GM21786 (cell line): Measurements from ENCODE around the gene PIK3R4.

Experiments
- ATAC-seq: cut with Tn5 transposase; IDR thresholded peaks from one replicate; pipeline ENCODE4 v1.9.1; 2021; ENCODE audit not compliant: unreplicated experiment

PIK3R4 gene

DNA sequence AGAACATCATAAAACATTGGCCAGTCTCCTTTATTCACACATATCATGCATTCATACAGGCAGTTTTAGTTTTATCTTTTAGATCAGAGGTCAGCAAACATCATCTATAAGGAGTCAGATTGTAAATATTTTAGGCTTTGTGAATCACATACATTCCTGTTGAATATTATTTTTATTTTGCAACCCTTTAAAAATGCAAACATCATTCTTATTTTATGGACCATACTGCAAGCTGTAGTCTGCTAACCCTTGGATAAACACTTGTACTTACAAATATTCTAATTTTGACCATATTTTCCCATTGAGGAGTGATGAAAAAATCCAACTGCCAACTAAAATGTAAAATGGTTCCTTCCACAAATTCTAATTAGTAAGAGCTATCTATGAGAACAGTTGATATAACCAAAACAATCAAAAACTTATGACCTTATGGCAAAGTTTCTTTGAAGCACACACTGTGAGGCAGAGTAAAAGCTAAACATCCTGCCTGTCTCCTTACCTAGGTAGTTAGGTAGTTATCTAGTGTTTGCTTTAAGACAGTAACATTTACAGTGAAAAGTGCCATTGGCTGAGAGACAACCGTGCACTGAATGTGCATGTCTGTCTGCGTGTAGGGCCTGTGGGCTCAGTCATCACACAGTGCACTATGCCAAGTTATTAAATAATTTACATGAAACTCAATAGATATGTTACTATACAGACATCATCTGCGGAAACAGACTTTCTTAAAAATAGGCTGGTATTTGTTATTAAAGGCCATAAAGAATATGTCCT, 57.7 kb downstream of the PIK3R4 start:
- ATAC-seq = no peak

DNA sequence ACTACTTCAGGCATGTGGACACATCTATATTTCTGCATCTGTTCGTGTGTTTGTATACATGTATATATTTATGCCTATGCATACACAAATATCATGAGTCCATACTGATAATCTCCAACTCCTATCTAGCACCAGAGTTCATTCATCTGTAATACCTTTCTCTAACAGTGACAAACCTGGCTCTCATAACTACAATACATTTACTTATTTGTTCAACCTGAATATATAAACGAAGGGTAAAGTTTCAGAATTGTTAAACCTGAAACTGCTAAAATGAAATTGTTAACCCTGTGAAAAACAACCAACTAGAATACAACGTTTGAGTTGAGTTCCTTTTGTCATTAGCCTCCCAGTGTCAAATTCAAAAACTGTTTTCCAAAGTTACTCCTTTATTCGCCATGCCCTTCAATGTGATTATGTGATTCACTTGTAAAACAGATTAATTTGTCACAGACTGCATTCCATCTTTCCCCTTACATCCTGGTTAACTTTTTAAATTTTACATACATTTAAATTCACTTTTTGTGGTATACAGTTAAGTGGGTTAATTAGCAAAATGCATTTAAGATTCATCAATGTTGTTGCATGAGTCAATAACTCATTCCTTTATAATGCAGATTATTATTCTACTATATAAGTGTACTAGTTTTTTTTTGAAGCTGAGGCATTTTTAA, 58.5 kb downstream of the PIK3R4 start:
- ATAC-seq = peak; percentile 67

DNA sequence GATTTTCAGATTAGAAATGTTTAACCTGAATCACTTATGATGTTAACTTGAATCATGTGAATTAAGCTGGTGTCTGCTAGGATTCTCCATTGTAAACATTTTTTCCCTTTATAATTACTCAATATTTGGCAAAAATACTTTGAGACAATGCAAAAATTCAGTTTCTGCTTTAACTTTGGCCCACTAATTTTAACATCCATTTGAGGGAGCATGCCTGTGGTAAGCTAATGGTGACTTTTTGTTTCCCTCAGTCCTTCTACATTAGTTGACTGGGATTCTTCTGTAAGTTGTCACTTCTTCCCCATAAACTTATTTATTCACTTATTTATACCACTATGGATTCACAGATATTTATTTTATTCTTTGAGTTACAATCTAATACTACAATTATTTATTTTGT, 59.3 kb downstream of the PIK3R4 start:
- no peak for ATAC-seq

DNA sequence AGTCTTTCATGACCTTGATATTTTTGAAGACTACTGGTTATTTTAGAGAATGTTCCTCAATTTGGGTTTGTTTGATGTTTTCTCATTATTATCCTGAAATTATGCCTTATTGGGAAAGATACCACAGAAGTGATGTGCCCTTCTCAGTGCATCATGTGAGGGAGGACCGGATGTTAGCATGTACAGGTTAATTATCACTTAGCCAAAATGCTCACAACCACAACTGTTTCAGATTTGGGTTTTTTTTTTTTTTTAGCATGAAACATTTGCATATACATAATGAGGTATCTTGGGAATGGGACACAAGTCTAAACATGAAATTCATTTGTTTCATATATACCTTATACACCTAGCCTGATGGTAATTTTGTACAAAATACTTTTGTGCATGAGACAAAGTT, 59.8 kb downstream of the PIK3R4 start:
- no peak for ATAC-seq

DNA sequence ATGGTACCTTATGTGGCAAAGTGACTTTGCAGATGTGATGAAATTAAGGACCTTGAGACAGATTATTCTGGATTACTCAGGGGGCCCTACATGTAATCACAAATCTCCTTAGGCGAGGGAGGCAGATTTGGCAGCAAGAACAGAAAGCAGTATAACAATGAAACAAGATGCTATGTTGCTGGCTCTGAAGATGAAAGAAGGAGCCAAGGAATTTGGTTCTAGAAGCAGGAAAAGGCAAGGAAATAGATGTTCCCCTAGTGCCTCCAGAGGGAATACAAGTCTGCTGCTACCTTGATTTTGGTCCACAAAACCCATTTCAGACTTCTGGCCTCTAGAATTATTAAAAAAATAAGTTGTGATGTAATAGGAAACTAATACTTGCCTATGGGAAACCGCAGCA, 64.5 kb downstream of the PIK3R4 start:
- no peak for ATAC-seq

DNA sequence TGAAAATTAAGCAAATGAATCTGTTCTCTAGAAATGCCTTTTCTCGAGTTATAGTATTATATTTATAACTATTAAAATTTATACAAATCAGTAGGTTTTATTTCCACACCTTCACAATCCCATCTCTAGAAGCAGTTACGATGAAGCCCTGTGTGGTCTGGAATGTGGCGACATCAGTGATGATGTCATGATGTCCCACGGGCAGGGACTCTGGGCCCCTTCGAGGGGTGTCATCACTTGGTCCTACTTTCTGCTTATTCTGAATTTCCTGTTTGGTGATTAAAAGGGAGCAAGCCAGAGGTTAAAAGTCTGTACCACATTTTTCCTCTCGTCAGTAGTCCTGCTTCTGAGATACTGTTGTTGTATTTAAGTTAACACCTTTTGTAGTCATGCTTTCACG, 67.4 kb downstream of the PIK3R4 start:
- ATAC-seq = no peak

DNA sequence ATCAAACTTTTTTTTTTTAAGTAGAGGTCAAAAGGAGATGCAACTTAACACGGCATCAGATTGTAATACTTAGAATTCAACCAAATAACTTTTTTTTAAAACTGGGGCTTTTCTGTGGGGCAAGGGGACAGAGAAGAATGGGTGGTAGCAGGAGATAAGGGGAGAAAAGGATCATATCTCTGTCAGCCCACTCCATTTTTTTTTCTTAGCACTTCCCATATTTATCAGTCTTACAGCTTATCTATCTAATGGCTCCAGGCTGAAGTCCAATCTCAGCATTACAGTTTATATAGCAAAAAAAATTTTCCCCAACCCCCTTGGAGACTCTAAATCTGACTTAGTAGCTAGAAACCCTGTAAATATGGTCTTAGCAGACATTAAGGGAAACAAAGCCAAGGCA, 69.3 kb downstream of the PIK3R4 start:
- no peak for ATAC-seq

DNA sequence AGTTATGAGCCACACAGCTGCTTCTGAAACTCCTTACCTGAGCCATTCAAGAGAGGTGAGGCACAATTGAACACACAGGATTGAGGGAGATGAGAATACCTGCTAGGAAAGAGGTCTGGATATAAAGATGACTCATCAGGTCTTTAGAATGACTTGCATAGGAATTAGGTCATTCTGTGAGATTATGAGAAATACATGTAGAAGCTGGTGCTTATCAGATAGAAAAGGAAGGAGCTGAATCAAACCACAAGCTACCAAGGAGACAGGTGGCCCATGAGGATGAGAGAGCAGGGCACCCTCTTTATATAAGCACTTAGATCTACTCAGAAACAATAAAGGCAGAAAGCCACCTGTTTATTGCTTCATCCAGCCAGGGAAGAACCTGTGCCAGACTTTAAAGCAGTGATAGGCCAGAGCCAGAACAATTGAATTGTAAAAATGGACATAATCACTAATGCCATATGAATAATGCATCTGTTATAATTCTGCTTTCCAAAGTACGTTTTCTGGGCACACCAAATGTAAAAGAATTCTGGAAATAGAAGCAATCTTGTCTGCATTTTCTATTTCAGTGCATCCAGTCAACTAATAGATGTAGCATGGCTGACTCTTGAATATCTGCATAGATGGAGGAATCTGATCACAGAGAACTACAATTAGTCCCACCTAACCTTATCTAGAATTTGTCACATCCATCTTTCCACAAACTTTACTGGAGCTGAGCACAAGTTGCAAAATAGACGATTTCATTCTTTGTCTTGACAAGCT, 74.9 kb downstream of the PIK3R4 start:
- ATAC-seq = no peak

DNA sequence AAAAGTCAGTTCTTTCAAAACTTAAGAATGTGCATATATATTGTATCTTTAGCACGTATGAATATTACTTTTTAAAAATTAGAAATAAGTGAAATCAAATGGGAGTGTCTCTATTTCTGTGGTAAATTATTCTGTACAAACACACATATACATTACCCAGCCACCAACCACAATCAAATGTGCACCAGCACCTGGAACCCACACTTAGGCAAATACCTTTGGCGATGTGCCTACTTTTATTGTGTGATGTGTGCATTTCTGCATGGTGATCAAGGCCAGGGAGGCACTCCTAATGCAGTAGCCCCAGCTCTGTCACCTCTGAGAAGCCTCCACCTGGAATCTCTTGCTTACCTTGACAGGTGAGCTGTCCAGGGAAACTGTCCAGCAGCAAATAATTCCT, 76.9 kb downstream of the PIK3R4 start:
- ATAC-seq = no peak

DNA sequence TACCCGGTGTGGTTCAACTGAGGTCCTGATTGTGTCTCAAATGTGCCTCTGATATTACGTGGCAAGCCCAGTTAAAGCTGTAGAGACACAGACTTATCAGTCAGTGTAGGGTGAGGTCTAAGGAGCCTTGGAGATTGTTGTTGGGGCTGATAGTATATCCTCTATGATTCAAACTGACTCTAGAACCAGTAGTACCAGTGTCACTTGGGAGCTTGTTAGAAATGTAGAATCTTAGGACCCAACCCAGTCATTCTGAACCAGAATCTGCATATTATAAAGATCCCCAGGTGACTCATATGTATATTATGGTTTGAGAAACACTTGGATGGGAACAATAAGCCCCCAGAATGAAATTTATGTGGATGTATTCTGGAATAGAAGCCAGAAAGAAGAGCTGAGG, 83.5 kb downstream of the PIK3R4 start:
- ATAC-seq = no peak

DNA sequence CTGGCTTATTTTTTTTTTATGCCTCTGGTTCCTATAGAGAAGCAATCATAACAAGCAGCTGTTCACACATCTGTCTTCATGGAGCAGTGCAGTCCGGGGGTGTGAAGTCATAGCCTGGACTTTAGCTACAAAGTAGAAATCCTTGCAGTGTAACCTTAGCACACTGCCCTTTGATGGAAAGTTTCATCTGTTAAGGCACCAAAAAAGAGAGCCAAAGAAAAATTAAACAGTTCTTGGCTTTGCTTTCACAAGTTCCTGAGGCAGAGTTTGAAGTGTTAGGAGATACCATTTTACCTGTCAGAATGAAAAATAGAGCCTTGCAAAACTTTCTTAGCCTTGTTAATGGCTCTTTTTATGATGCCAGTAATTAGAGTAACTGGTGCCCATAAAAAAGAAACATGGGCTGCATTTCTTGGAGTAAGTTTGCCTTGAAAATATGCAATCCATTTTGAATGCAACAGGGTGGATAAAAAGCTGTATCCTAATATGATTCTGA, 84.1 kb downstream of the PIK3R4 start:
- no peak for ATAC-seq

DNA sequence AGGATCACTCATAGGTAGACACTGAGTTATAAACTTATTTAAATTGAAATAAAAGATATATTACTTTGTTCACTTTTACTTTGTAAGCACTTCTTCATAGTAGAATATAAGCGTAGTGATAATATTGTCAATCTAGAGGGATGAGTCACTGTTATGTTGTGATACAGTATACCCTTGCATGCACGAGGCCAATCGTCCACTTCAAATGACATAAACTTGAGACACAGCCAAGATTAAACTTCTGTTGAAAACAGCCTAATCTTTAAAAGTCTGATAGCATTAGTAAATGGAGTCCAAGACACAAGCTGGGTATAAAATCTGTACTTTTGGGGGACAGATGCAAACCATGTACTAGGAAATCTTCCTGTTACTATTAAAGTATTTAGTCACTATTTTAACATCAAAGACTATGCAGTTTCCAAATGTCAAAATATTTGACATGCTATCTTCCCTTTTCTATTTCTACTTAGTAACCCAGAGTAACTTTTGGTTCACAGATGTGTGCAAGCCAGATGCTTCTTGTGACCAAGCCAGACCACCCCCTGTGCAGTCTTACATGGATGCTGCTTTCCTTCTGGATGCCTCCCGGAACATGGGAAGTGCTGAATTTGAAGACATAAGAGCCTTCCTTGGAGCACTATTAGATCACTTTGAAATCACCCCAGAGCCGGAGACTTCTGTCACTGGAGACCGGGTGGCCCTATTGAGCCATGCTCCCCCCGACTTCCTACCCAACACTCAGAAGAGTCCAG, 85.3 kb downstream of the PIK3R4 start:
- no peak for ATAC-seq

DNA sequence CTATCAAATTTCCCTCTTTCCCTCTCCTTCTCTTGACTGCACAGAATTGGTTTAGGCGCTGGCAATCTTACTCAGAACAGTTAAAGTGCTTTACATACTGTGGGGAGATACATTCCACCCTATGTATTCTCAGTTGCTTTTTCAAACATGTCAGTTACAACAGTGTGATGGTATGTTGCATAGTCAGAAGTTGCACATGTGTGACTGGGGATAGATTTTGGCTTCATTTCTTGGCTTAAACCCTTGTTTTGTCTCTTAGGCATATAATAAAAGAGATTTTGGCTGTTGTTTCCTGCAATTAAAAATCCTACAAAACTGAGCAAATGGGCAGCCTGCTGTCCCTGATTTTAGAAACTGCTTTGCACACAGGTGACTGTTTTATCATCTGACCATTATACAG, 86.7 kb downstream of the PIK3R4 start:
- ATAC-seq = no peak

DNA sequence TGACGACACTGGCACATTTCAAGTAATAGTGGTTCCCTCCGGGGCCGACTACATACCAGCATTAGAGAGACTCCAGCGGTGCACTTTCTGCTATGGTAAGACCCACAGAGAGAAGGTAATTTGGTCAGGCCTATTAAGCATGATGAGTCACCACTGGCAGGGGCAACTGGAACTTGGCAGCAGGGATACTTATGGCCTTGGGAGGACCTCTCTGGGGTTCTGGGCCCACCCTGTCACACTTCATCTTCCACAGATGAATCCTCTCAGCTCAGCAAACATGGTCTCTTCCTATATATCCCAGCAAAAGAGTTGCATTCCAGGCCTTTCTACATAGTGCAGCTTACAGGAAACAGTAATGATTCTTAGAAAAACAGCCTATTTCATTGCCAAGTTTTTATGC, 88.0 kb downstream of the PIK3R4 start:
- ATAC-seq = no peak

DNA sequence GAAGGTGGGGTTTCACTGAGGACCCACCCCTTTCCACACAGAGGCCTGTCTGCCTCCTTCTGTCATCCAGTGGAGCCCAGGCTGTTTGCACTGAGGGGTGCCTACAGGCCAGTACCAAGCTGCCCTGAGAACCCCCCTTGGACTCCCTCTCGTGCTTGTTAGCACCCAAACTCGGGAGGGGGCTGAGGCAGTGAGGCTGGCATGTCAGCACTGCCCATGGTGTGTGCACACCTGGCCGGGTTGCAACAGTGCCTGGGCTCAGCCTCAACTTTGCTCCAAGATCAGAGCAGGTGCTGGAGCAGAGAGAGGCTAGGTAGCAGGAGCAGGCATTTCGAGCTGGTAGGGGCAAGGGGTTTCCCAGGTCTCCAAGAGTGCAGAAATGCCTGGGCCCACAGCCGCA, 90.0 kb downstream of the PIK3R4 start:
- no peak for ATAC-seq

DNA sequence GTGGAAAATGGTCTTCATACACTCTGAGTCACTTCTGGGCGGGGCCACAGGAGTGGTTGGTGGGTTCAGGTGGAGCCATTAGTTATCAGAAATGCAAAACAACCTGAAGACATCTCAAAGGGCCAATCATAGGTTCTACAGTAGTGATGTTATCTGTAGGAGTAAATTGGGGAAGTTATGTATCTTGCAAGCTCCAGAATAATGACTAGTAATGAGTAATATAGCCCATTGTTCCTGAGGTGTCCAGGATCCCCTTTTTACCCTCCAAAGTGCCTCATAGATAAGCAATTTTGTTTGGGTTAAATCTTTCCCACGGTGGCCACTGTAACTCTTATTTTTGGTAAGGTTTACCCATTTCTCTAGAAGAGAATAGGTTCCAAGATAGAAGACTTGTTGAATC, 91.7 kb downstream of the PIK3R4 start:
- no peak for ATAC-seq

DNA sequence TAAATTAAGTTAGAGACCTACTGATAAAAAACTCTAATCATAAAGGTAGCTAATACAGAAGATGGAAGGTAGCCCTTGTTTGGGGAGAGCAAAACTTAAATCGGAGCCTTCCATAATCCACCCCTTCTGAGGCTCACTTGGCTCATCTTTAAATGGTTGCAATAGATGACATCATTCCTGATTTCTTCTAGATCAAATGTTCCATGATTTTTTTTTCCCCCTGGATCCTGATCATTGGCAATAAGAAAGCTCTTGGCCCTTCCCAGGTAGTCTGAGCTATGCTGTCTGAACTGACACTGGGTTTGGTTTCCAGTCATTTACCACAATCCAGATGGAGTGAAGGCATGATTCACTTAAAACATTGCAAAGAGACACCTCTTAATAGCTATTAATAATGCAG, 92.5 kb downstream of the PIK3R4 start:
- no peak for ATAC-seq

DNA sequence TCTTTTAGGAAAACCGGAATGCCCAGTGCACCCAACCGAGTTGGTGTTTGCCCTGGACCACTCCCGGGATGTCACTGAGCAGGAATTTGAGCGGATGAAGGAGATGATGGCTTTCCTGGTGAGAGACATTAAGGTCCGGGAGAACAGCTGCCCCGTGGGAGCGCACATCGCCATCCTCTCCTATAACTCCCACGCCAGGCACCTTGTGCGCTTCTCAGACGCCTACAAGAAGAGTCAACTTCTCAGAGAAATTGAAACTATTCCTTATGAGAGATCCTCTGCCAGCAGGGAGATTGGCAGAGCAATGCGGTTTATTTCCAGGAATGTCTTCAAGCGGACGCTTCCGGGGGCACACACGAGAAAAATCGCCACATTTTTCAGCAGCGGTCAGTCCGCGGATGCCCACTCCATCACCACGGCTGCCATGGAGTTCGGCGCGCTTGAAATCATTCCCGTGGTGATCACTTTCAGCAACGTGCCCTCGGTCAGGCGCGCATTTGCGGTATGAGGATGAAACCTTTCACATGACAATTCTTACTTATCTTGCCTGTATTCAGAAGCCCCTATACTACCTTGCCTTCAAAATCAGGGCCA, 97.5 kb downstream of the PIK3R4 start:
- no peak for ATAC-seq

DNA sequence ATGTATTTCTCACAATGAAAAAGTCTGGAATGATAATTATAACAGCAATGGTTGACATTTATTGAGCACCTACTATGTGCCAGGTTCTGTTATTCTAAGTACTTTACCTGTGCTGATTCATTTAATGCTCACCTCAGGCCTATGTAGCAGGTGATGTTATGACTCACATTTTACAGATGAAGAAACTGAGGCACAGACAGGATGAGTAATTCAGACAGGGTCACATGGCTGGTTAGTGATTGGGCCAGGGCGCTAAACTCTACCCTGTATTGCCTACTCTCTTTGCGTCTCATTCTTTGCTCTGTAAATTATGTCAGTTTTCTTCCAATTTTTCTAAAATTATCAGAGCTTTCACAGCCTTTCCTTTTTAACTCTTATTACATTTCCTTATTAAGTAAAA, 98.3 kb downstream of the PIK3R4 start:
- ATAC-seq = no peak

DNA sequence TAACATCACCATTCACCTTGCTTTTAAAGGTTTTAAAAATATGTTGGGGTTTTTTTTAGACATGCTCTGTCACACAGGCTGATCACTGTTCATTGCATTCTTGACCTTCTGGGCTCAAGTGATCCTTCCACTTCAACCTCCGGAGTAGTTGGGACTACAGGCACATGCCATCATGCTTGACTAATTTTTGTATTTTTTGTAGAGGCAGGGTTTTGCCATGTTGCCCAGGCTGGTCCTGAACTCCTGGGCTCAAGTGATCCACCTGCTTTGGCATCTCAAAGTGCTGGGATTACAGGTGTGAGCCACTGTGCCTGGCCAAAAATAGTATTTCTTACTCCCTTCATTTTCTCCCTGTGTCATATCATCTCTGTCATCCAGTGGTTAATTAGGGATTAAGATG, 101.4 kb downstream of the PIK3R4 start:
- ATAC-seq = no peak
